HepG2 (cell line): ENCODE data around the gene FKBP8. TPM values are rescaled to one million over a fixed set of nuclear protein-coding genes. Genes with fewer than 3 reads are reported as not detected.

Experiments
- ATAC-seq: fragments of 200-7000 bp; cut with Tn5 transposase; 3 replicates; pipeline ENCODE4 v1.9.1; 2020; ENCODE audit warnings: mild to moderate bottlenecking, moderate library complexity
- BruUV-seq: library from RNA; stranded (reverse); fragments of 400-500 nt; replicated peaks from 2 replicates; lab custom pipeline; 2021; lab: Mats Ljungman, UMichigan
- CTCF ChIA-PET: fragments of 300-600 bp; formaldehyde crosslinking; extraction: SDS; loops from one replicate; lab custom pipeline; 2021; ENCODE audit warnings: low total read pairs, inconsistent platforms, low intra/inter-chr PET ratio; lab: Yijun Ruan, JAX
- POLR2A ChIA-PET: fragments of 350-600 bp; sonication (Branson Sonifier 250); formaldehyde crosslinking; loops from one replicate; lab custom pipeline; 2020; ENCODE audit warnings: antibody characterized with exemption, inconsistent platforms; lab: Yijun Ruan, JAX
- DNase-seq: peaks from one replicate; pipeline ENCODE4 v3.0.0-alpha.2; 2015; ENCODE audit warnings: low spot score
- FAIRE-seq: peaks from 3 replicates; lab custom pipeline; 2011; peaks lifted over from hg19 to GRCh38; lab: Jason Lieb, UNC
- H2AFZ ChIP-seq: one replicate; pipeline ENCODE4 v1.6.1; 2011; ENCODE audit warnings: low read length, inconsistent platforms
- H3K27ac ChIP-seq: fragments of 300-600 bp; 3 replicates; pipeline ENCODE4 v1.8.0; 2011; ENCODE audit warnings: mixed run types, mild to moderate bottlenecking, mixed read lengths, low read length, inconsistent platforms; ENCODE audit not compliant: insufficient read depth; ENCODE audit errors: extremely low read length
- H3K27me3 ChIP-seq, 2 experiments: fragments of 200-600 bp in 1 of 2; 2 replicates in 1 of 2; 3 replicates in 1 of 2; pipeline versions ENCODE4 v1.6.0 to v1.8.0; 2011; ENCODE audit warnings: low read length in 2 of 2, mild to moderate bottlenecking in 2 of 2, moderate library complexity in 2 of 2, inconsistent platforms in 1 of 2; ENCODE audit not compliant: insufficient read depth in 2 of 2, control insufficient read depth in 1 of 2
- H3K36me3 ChIP-seq, 2 experiments: fragments of 200-600 bp in 1 of 2; replicated peaks in 1 of 2; 2 replicates in 1 of 2; 3 replicates in 1 of 2; pipeline versions ENCODE4 v1.5.1 to v1.8.0; 2011; ENCODE audit warnings: low read length in 2 of 2, inconsistent platforms in 1 of 2; ENCODE audit not compliant: insufficient read depth in 2 of 2, control insufficient read depth in 1 of 2
- H3K4me1 ChIP-seq: 2 replicates; pipeline ENCODE4 v1.5.1; 2012; ENCODE audit warnings: low read length, inconsistent platforms; ENCODE audit not compliant: insufficient read depth
- H3K4me2 ChIP-seq: 2 replicates; pipeline ENCODE4 v1.6.0; 2011; ENCODE audit warnings: low read depth, low read length, inconsistent platforms
- H3K4me3 ChIP-seq, 3 experiments: fragments of 200-600 bp in 1 of 3; sonication (generic), shearing (Covaris generic) in 1 of 3; replicated peaks in 1 of 3; 2 replicates each; pipeline ENCODE4 v1.5.1; 2011 to 2016; ENCODE audit warnings: low read length in 3 of 3, inconsistent platforms in 2 of 3, low read depth in 2 of 3, mild to moderate bottlenecking in 2 of 3, control low read depth in 1 of 3, mixed read lengths in 1 of 3; ENCODE audit not compliant: insufficient read depth in 1 of 3
- H3K79me2 ChIP-seq: one replicate; pipeline ENCODE4 v1.6.1; 2011; ENCODE audit warnings: low read length, inconsistent platforms; ENCODE audit not compliant: insufficient read depth
- H3K9ac ChIP-seq: 2 replicates; pipeline ENCODE4 v1.6.0; 2011; ENCODE audit warnings: mild to moderate bottlenecking, low read depth, low read length, inconsistent platforms; ENCODE audit not compliant: insufficient read depth
- H3K9me3 ChIP-seq: 2 replicates; pipeline ENCODE4 v1.5.1; 2012; ENCODE audit warnings: mild to moderate bottlenecking, low read length
- H4K20me1 ChIP-seq: 2 replicates; pipeline ENCODE4 v1.6.0; 2011; ENCODE audit warnings: inconsistent platforms, mild to moderate bottlenecking, low read length, moderate library complexity; ENCODE audit not compliant: insufficient read depth
- AGO2 ChIP-seq: fragments of 200-400 bp; formaldehyde crosslinking; optimal IDR thresholded peaks from 2 replicates; pipeline ENCODE3; 2017; ENCODE audit warnings: mild to moderate bottlenecking, low read depth, low read length, moderate library complexity
- EHMT2 ChIP-seq: fragments of 200-600 bp; sonication (generic); IDR thresholded peaks from 2 replicates; pipeline ENCODE4 v1.7.0; 2017; ENCODE audit warnings: antibody characterized with exemption, low read depth, low read length, borderline replicate concordance
- HOMEZ ChIP-seq: IDR thresholded peaks from 2 replicates; pipeline ENCODE4 v1.6.1; 2016; ENCODE audit warnings: low read depth
- REPIN1 ChIP-seq: sonication (generic); formaldehyde crosslinking; IDR thresholded peaks from 2 replicates; pipeline ENCODE4 v1.8.0; 2022; ENCODE audit warnings: missing genetic modification reagents, low read depth, mild to moderate bottlenecking, borderline replicate concordance
- TRAFD1 ChIP-seq: sonication (generic); formaldehyde crosslinking; IDR thresholded peaks from 2 replicates; pipeline ENCODE4 v1.5.1; 2020; ENCODE audit warnings: missing genetic modification reagents, mild to moderate bottlenecking, borderline replicate concordance
- TSC22D2 ChIP-seq: sonication (generic); formaldehyde crosslinking; IDR thresholded peaks from 2 replicates; pipeline ENCODE4 v1.5.1; 2020; ENCODE audit warnings: missing genetic modification reagents, mild to moderate bottlenecking, borderline replicate concordance
- ZBTB20 ChIP-seq: sonication (generic); formaldehyde crosslinking; IDR thresholded peaks from 2 replicates; pipeline ENCODE4 v1.8.1; 2023; ENCODE audit warnings: missing genetic modification reagents, low read depth, mild to moderate bottlenecking, borderline replicate concordance
- ZBTB42 ChIP-seq: sonication (generic); formaldehyde crosslinking; IDR thresholded peaks from 2 replicates; pipeline ENCODE4 v1.5.0; 2020; ENCODE audit warnings: mild to moderate bottlenecking, missing genetic modification reagents
- ZNF10 ChIP-seq: sonication (generic); formaldehyde crosslinking; IDR thresholded peaks from 2 replicates; pipeline ENCODE4 v1.4.0; 2020; ENCODE audit warnings: mild to moderate bottlenecking, low read depth, missing genetic modification reagents, borderline replicate concordance
- ZNF275 ChIP-seq: sonication (generic); formaldehyde crosslinking; IDR thresholded peaks from 2 replicates; pipeline ENCODE4 v1.8.0; 2022; ENCODE audit warnings: missing genetic modification reagents, mild to moderate bottlenecking, inconsistent platforms, borderline replicate concordance
- ZNF639 ChIP-seq: conservative IDR thresholded peaks from 2 replicates; pipeline ENCODE4 v1.6.1; 2018; ENCODE audit warnings: missing genetic modification reagents
- ZNF660 ChIP-seq: sonication (generic); formaldehyde crosslinking; IDR thresholded peaks from 2 replicates; pipeline ENCODE4 v1.5.1; 2020; ENCODE audit warnings: mild to moderate bottlenecking, low read depth, missing genetic modification reagents, borderline replicate concordance
- ZSCAN29 ChIP-seq: sonication (generic); formaldehyde crosslinking; conservative IDR thresholded peaks from 2 replicates; pipeline ENCODE4 v1.4.0; 2020; ENCODE audit warnings: mild to moderate bottlenecking, missing genetic modification reagents
- WGBS: methylation state at CpG from one replicate; pipeline ENCODE4 v1.1.6; 2017; ENCODE audit warnings: low lambda C conversion rate; 5-methylcytosine and 5-hydroxymethylcytosine counted together
- in situ Hi-C: cut with HindIII; loops from 2 replicates; pipeline ENCODE4 v1.10.0; 2017; ENCODE audit warnings: low pct_unique_long_range_greater_than_20kb; ENCODE audit not compliant: extremely low pct_ligation_motif_present
- intact Hi-C: fragments of 100-400 bp; cut with micrococcal nuclease; formaldehyde crosslinking; loops from one replicate; pipeline ENCODE4 v1.10.0; 2022; ENCODE audit not compliant: unreplicated experiment
- polyA plus RNA-seq, 8 experiments: library from polyadenylated mRNA; depleted of rRNA in 3 of 8; stranded (reverse) in 7 of 8; unstranded in 1 of 8; fragments of >200 nt; fragmentation: Illumina TruSeq in 4 of 8; extraction: Trizol in 4 of 8; gene quantifications; 2 replicates each; pipeline versions ENCODE4 v1.2.1 to v1.2.3, GENCODE V29; 2011 to 2016; ENCODE audit warnings: low read depth in 4 of 8, missing spikeins in 1 of 8, mixed read lengths in 1 of 8; ENCODE audit not compliant: insufficient read depth in 1 of 8
- total RNA-seq, 5 experiments: library from RNA; depleted of rRNA; stranded (reverse); fragments of >200 nt; fragmentation: Illumina TruSeq; extraction: Trizol; gene quantifications; 2 replicates each; pipeline ENCODE4 v1.2.3, GENCODE V29; 2016; ENCODE audit warnings: low read depth in 1 of 5

FKBP8 gene
- total and polyA plus RNA-seq, 2 of the 13 experiments (the other 11 are each of a cell fraction or from before 2014, with no cell fraction given), result 81.7 to 93.9 TPM

GRCh38 chr19:18589380-18590272 is 46.3 kb upstream of the FKBP8 start (continued):
- TF ChIP-seq HOMEZ, result no peak
- no peak for TF ChIP-seq ZNF660 (CRISPR knock-in tag)
- peak; percentile 89 for TF ChIP-seq ZBTB42
- TF ChIP-seq ZNF275 (CRISPR knock-in tag), result peak; percentile 50; the same call in 1 of the 2 replicates
- peak; percentile 73 for TF ChIP-seq REPIN1 (CRISPR knock-in tag)

GRCh38 chr19:18588611-18589379 is 45.4 kb upstream of the FKBP8 start, which contains the start of gene REX1BD:
TSS of gene REX1BD (plus strand) at chr19:18588798. CDS start at chr19:18588802, 4 bp downstream.
- under 1% methylated on average over 22 of the region's 72 CpGs for WGBS
- no TSS peak for BruUV-seq
- Histone ChIP-seq H4K20me1 (no peaks in the 10 kb centered on the region), H3K27me3 (no peaks in the 10 kb centered on the region; a peak in 1 of 5 replicates), H3K79me2 (no peaks in the 10 kb centered on the region), H3K9ac (peak within 1 kb of the TSS; percentile 75), H3K4me1 (peaks cover 33% of the 10 kb centered on the region), H3K9me3 (no peaks in the 10 kb centered on the region), H3K36me3 (peaks cover 0 to 9% of the 10 kb centered on the region in 2 experiments; a peak in 1 of 5 replicates), H3K4me2 (peak within 1 kb of the TSS; percentile 96), H3K4me3 (peak within 1 kb of the TSS; percentile 59 to 85 (median 68)), H3K27ac (peak within 1 kb of the TSS; percentile 92), H2AFZ (no peak within 1 kb of the TSS)
- intact Hi-C loops (loop anchor here (1.0 to 2.0 kb wide), 2 partner anchors 86 to 120 kb away; no protein-coding TSS in a partner anchor), in situ Hi-C loops (no loop called here)
- peak; percentile 84 for ATAC-seq
- CTCF ChIA-PET, result no interaction called here
- no peak for FAIRE-seq
- peak; percentile 78 for DNase-seq
- POLR2A ChIA-PET, result interaction anchor here (0.7 to 3.2 kb wide), 26 partner anchors 10 to 365 kb away, joined by 3 to 74 read pairs (median 4); partner anchors contain the start of genes CRLF1, ELL, KXD1 and TMEM59L
- TF ChIP-seq ZSCAN29 (no peak), TSC22D2 (CRISPR knock-in tag) (peak; percentile 70; the same call in 1 of the 2 replicates), ZNF639 (peak; percentile 71; the same call in 1 of the 2 replicates), ZNF10 (CRISPR knock-in tag) (no peak), TRAFD1 (CRISPR knock-in tag) (no peak), EHMT2 (no peak), AGO2 (peak; percentile 94), ZBTB20 (CRISPR knock-in tag) (no peak)
